Common myeloid progenitor, CD34-positive (primary cell): ENCODE results near the gene PTPRN2.

ENCODE experiments used
- CTCF ChIA-PET: fragments of 350-600 bp; sonication (Branson Sonifier 250); formaldehyde crosslinking; loops from one replicate; lab custom pipeline; 2021; ENCODE audit warnings: antibody characterized with exemption; lab: Charles Lee
- POLR2A ChIA-PET: fragments of 350-600 bp; sonication (Branson Sonifier 250); formaldehyde crosslinking; loops from one replicate; lab custom pipeline; 2021; ENCODE audit warnings: antibody characterized with exemption; lab: Charles Lee
- DNase-seq, 3 donors: peaks; one replicate each; pipeline versions ENCODE4 v3.0.0 to v3.0.0-alpha.2; 2013
- H3K27ac ChIP-seq, 2 experiments: 1 replicate in 1 of 2; 2 replicates in 1 of 2; pipeline ENCODE4 v1.7.0; 2013; ENCODE audit warnings: inconsistent platforms in 2 of 2, low read length in 2 of 2, mild to moderate bottlenecking in 2 of 2, low read depth in 1 of 2, moderate library complexity in 1 of 2; ENCODE audit not compliant: severe bottlenecking in 2 of 2, insufficient read depth in 1 of 2, poor library complexity in 1 of 2
- H3K27me3 ChIP-seq, 5 experiments: replicated peaks in 2 of 5; 1 replicate in 3 of 5; 2 replicates in 2 of 5; pipeline versions ENCODE4 v1.6.1 to v1.7.0; 2013; ENCODE audit warnings: low read length in 4 of 5, mild to moderate bottlenecking in 2 of 5, moderate library complexity in 2 of 5, inconsistent platforms in 1 of 5; ENCODE audit not compliant: insufficient read depth in 5 of 5, control insufficient read depth in 4 of 5
- H3K36me3 ChIP-seq, 4 experiments: 1 replicate in 2 of 4; 2 replicates in 2 of 4; pipeline versions ENCODE4 v1.6.1 to v1.7.0; 2013; ENCODE audit warnings: low read length in 3 of 4, control low read depth in 1 of 4, mild to moderate bottlenecking in 1 of 4; ENCODE audit not compliant: control insufficient read depth in 4 of 4, insufficient read depth in 4 of 4
- H3K4me1 ChIP-seq, 4 experiments: 1 replicate in 3 of 4; 2 replicates in 1 of 4; pipeline versions ENCODE4 v1.6.1 to v1.7.1; 2013; ENCODE audit warnings: low read length in 3 of 4, mild to moderate bottlenecking in 3 of 4, control low read depth in 1 of 4, inconsistent platforms in 1 of 4, moderate library complexity in 1 of 4; ENCODE audit not compliant: control insufficient read depth in 4 of 4, insufficient read depth in 4 of 4; ENCODE audit errors: control extremely low read depth in 1 of 4
- H3K4me3 ChIP-seq, 7 experiments: 1 replicate in 4 of 7; 2 replicates in 3 of 7; pipeline versions ENCODE4 v1.5.1 to v1.7.0; 2013; ENCODE audit warnings: mild to moderate bottlenecking in 7 of 7, low read length in 6 of 7, moderate library complexity in 6 of 7, inconsistent platforms in 2 of 7, low read depth in 2 of 7, control low read depth in 1 of 7; ENCODE audit not compliant: insufficient read depth in 4 of 7, control insufficient read depth in 1 of 7; ENCODE audit errors: extremely low read depth in 1 of 7
- H3K9me3 ChIP-seq, 5 experiments: 1 replicate in 4 of 5; 2 replicates in 1 of 5; pipeline versions ENCODE4 v1.6.1 to v1.7.1; 2013; ENCODE audit warnings: low read length in 4 of 5, mild to moderate bottlenecking in 2 of 5, inconsistent platforms in 1 of 5, low read depth in 1 of 5, moderate library complexity in 1 of 5; ENCODE audit not compliant: control insufficient read depth in 4 of 5, insufficient read depth in 2 of 5; ENCODE audit errors: control extremely low read depth in 1 of 5
- WGBS: methylation state at CpG from one replicate; pipeline ENCODE4 v1.1.5; 2013; ENCODE audit not compliant: insufficient coverage; 5-methylcytosine and 5-hydroxymethylcytosine counted together

PTPRN2 gene

DNA sequence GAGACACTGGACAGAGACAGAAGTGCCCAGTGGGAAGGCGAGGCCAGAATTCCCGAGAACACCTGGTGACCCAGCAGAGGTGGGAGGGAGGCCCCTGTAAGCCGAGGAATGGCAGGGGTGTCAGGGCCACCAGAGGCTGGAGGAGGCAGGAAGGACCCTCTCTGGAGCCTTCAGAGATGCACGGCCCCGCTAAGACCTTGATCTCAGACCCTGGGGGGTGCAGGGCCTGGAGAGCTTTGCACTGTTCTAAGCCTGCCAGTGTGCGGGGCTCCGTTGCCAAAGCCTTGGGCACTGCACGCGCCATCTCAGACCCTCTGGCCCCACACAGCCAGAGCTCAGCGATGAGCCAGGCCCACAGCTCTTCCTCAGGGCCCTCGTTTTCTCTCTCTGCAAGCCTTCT, 557.1 kb downstream of the PTPRN2 start:
- H3K27ac ChIP-seq, result no peak overlapping the region
- WGBS, result 94% methylated on average over 10 of the region's 11 CpGs
- H3K9me3 ChIP-seq, result peaks cover 0 to 23% (median 8%) of the 10 kb centered on the region in 5 experiments
- no peak for DNase-seq
- ChIA-PET POLR2A (no interaction called here), CTCF (no interaction called here)
- peaks cover 0 to 18% (median 0%) of the 10 kb centered on the region in 5 experiments for H3K27me3 ChIP-seq
- no peaks in the 10 kb centered on the region for H3K36me3 ChIP-seq
- no peaks in the 10 kb centered on the region for H3K4me1 ChIP-seq
- no peak overlapping the region for H3K4me3 ChIP-seq

DNA sequence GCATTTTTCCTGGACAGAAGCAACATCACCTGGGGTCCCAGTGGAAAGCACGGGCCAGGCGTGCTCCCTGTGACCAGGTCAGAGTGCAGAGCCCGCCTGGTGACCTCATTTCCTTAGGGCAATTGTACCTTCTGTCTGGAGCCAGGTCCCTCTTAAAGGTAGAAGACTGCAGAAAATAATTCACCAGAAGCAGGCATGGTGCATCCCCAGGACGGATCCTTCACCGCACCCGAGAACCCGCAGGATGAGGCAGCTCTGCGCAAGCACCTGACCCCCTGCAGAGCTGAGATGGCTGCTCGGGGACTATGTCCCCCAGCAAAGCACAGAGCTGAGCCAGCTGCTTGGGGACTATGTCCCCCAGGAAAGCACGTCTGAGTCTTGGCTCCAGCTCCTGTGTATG, 557.6 kb downstream of the PTPRN2 start:
- Histone ChIP-seq H3K9me3 (peaks cover 0 to 23% (median 8%) of the 10 kb centered on the region in 5 experiments), H3K27ac (no peak overlapping the region), H3K36me3 (no peaks in the 10 kb centered on the region), H3K4me3 (no peak overlapping the region), H3K4me1 (no peaks in the 10 kb centered on the region), H3K27me3 (peaks cover 0 to 18% (median 0%) of the 10 kb centered on the region in 5 experiments)
- ChIA-PET POLR2A (no interaction called here), CTCF (no interaction called here)
- 89% methylated on average over 10 of the region's 10 CpGs for WGBS
- DNase-seq, result no peak

DNA sequence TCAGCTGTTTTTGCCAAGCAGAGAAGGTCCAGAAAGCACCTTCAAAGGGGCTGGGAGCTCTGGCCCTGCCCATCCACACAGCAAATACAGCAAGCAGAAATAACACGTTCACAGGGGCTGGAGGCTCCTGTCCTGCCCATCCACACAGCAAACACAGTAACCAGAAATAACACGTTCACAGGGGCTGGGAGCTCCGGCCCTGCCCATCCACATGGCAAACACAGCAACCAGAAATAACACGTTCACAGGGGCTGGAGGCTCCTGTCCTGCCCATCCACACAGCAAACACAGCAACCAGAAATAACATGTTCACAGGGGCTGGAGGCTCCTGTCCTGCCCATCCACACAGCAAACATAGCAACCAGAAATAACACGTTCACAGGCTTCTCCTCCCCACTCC, 558.1 kb downstream of the PTPRN2 start:
- CTCF ChIA-PET, result no interaction called here
- H3K4me3 ChIP-seq, result no peak overlapping the region
- POLR2A ChIA-PET, result no interaction called here
- no peaks in the 10 kb centered on the region for H3K4me1 ChIP-seq
- DNase-seq, result no peak
- H3K9me3 ChIP-seq, result peaks cover 0 to 20% (median 8%) of the 10 kb centered on the region in 5 experiments
- WGBS, result 87% methylated on average over 4 of the region's 5 CpGs
- H3K27me3 ChIP-seq, result peaks cover 0 to 18% (median 0%) of the 10 kb centered on the region in 5 experiments
- no peak overlapping the region for H3K27ac ChIP-seq
- H3K36me3 ChIP-seq, result no peaks in the 10 kb centered on the region

DNA sequence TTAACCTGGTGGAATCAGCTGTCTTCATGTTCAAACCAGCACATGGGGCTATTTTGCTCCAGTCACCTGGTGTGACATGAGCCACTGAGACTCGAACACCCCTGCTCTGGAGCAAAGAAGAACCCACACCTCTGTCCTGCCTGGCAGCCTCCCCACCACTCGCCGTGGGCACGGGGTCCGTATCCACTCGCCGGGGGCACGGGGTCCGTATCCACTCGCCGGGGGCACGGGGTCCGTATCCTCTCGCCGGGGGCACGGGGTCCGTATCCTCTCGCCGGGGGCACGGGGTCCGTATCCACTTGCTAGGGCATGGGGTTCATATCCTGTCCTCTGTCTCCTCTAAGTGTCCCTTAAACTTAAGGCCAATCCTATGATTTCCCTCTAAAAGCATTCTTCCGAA, 558.7 kb downstream of the PTPRN2 start:
- H3K9me3 ChIP-seq, result peaks cover 0 to 15% (median 7%) of the 10 kb centered on the region in 5 experiments
- WGBS, result 93% methylated on average over 20 of the region's 22 CpGs
- H3K4me1 ChIP-seq, result no peaks in the 10 kb centered on the region
- no peak overlapping the region for H3K27ac ChIP-seq
- POLR2A ChIA-PET, result no interaction called here
- CTCF ChIA-PET, result no interaction called here
- no peak overlapping the region for H3K4me3 ChIP-seq
- no peaks in the 10 kb centered on the region for H3K36me3 ChIP-seq
- no peak for DNase-seq
- peaks cover 0 to 18% (median 0%) of the 10 kb centered on the region in 5 experiments for H3K27me3 ChIP-seq

DNA sequence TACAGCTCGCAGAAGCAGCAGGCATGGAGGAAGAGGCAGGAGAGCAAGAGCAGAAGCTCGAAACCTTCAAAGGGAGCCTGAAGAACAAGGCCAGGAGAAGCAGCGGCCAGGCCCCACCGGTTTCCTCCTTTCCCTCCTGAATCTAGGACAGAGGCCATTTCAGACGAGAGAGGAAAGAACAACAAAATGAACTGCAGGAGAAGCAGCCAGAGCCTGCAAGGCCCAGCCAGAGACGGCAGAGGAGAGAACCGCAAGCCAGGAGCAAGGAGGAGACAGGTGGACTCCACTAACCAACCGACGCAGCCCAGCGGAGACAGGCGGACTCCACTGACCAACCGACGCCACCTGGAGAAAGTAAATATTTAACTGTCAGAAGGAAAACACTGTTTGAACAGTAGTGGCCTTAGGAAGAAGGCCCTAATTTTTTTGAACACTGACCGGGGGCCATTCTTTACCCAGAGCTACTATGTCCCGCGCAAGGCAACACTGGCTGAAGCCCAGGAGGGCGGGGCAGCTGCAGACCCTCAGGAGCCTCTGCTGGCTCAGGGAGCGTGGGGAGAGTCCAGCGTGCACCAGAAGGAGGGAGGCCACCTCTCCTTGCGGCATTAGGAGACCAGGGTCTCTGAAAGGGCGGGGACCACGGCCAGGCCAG, 559.2 kb downstream of the PTPRN2 start:
- ChIA-PET POLR2A (no interaction called here), CTCF (no interaction called here)
- Histone ChIP-seq H3K4me1 (no peaks in the 10 kb centered on the region), H3K27ac (no peak overlapping the region), H3K9me3 (peaks cover 0 to 10% (median 2%) of the 10 kb centered on the region in 5 experiments), H3K4me3 (no peak overlapping the region), H3K27me3 (peaks cover 0 to 18% (median 0%) of the 10 kb centered on the region in 5 experiments), H3K36me3 (no peaks in the 10 kb centered on the region)
- no peak for DNase-seq
- WGBS, result 88% methylated on average over 18 of the region's 22 CpGs

DNA sequence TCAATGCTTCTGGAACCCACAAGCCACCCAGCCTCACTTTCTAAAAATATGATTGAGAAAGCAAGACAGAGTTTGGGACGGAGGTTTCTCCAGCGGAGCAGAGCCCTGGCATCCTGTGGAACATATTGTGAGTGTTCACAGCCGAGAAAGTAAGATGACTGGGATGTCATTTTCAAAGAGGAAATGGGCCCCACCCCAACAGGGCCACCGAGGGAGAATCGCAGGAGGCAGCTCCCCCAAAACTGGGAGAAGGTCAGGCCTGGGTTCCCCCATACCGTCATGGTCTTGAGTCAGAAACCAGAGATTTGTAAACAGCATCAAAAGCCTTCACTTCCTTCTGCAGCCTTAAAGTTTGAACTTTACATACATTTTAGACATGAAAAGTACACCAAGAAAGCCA, 560.0 kb downstream of the PTPRN2 start:
- Histone ChIP-seq H3K27me3 (peaks cover 0 to 17% (median 0%) of the 10 kb centered on the region in 5 experiments), H3K4me3 (no peak overlapping the region), H3K27ac (no peak overlapping the region), H3K4me1 (no peaks in the 10 kb centered on the region), H3K9me3 (peaks cover 0 to 2% (median 0%) of the 10 kb centered on the region in 5 experiments), H3K36me3 (no peaks in the 10 kb centered on the region)
- POLR2A ChIA-PET, result no interaction called here
- DNase-seq, result no peak
- CTCF ChIA-PET, result no interaction called here
- WGBS, result 94% methylated on average over 6 of the region's 6 CpGs

DNA sequence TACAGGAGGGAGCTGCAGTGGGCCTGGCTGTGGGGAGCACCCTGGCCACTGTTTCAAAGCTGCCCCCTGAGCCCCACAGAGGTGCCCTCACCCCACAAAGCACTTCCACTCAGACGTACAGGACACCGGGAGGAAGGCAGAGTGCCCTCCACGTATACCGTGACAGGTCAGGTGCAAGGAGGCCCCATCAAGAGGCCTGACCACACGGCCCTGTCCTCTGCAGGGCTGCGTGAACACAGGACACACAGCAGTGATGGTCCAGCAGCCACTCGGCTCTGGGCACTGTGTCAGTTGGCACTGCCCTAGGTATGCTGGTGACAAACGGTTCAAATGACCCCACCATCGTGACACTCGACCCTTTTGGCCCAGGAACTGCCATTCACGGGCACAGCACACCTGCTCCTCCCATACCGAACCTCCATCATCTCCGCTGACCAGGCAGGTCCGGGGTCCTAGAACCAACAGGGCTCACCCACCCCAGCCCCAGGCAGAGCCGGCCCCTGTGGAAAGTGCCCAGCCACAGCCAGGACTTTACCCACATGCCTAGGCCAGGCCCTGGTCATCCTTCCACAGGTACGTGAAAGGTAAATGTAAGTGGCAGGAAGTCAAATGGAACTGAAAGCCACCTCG, 560.9 kb downstream of the PTPRN2 start:
- Histone ChIP-seq H3K4me1 (no peaks in the 10 kb centered on the region), H3K36me3 (no peaks in the 10 kb centered on the region), H3K27me3 (peaks cover 0 to 9% (median 0%) of the 10 kb centered on the region in 5 experiments), H3K27ac (no peak overlapping the region), H3K9me3 (no peaks in the 10 kb centered on the region), H3K4me3 (no peak overlapping the region)
- 94% methylated on average over 16 of the region's 17 CpGs for WGBS
- DNase-seq, result no peak
- CTCF ChIA-PET, result no interaction called here
- POLR2A ChIA-PET, result no interaction called here
